Activated CD4-positive, alpha-beta memory T cell treated with anti-CD3 and anti-CD28 coated beads for 36 hours (primary cell): ENCODE measurements around the gene AIPL1. TPM values are rescaled to one million over a fixed set of nuclear protein-coding genes. Genes with fewer than 3 reads are reported as not detected.

Experiments used
- CTCF ChIA-PET: fragments of 350-600 bp; sonication (Branson Sonifier 250); formaldehyde crosslinking; loops from one replicate; lab custom pipeline; 2021; ENCODE audit warnings: antibody characterized with exemption, inconsistent platforms; lab: Charles Lee
- POLR2A ChIA-PET: fragments of 350-600 bp; sonication (Branson Sonifier 250); formaldehyde crosslinking; loops from one replicate; lab custom pipeline; 2021; ENCODE audit warnings: antibody characterized with exemption; lab: Charles Lee
- DNase-seq: peaks from one replicate; pipeline ENCODE4 v3.0.0-alpha.2; 2020
- H3K27ac Mint-ChIP-seq: one replicate; pipeline ENCODE4 v1.8.0; 2021; ENCODE audit warnings: mixed read lengths
- H3K27me3 Mint-ChIP-seq: one replicate; pipeline ENCODE4 v1.8.0; 2021; ENCODE audit warnings: mixed read lengths
- H3K36me3 Mint-ChIP-seq: one replicate; pipeline ENCODE4 v1.8.0; 2021; ENCODE audit warnings: mixed read lengths
- H3K4me1 Mint-ChIP-seq: one replicate; pipeline ENCODE4 v1.8.0; 2021; ENCODE audit warnings: low read depth, mixed read lengths
- H3K4me3 Mint-ChIP-seq: one replicate; pipeline ENCODE4 v1.8.0; 2021; ENCODE audit warnings: mild to moderate bottlenecking, mixed read lengths
- H3K9me3 Mint-ChIP-seq: one replicate; pipeline ENCODE4 v1.8.0; 2021; ENCODE audit warnings: mixed read lengths
- intact Hi-C: fragments of 100-400 bp; cut with micrococcal nuclease; formaldehyde crosslinking; loops from one replicate; pipeline ENCODE4 v1.15.1; 2023
- total RNA-seq, 2 experiments: library from RNA; stranded (reverse); gene quantifications; one replicate each; pipeline ENCODE4 v1.2.3, GENCODE V29; 2021

The AIPL1 gene
- total RNA-seq, 2 experiments from 2014 or later, result not detected

DNA sequence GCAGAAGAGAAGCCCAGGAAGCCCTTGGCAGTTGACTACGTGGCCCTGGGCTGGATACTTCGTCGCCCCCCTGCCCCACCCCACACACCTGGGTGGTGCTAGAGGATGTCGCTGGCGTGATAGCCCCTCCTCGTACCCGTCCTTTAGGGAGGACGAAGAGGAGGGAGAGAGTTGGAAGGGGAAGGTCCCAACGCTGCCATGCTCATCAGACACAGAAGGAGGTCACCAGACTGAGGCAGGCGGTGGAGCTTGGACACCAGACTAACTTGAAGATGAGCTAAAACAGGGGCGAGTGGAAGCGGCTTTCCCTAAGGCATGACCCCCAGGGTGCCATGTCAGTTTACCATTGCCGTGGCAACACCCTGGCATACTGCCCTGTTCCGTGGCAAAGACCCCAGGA is 11.0 kb downstream of the AIPL1 start:
- Mint-ChIP-seq H3K4me3 (no peak overlapping the region), H3K4me1 (peaks cover 17% of the 10 kb centered on the region), H3K27ac (no peak overlapping the region), H3K9me3 (no peaks in the 10 kb centered on the region), H3K36me3 (no peaks in the 10 kb centered on the region), H3K27me3 (peaks cover 21% of the 10 kb centered on the region)
- ChIA-PET POLR2A (no interaction called here), CTCF (interaction anchor here (1.1 to 3.7 kb wide), 4 partner anchors 10 to 836 kb away, joined by 3 to 20 read pairs (median 16); partner anchors contain the start of gene AIPL1)
- intact Hi-C loops, result loop anchor here (5.0 kb wide), 1 partner anchor 717 kb away; no protein-coding TSS in a partner anchor
- no peak for DNase-seq

DNA sequence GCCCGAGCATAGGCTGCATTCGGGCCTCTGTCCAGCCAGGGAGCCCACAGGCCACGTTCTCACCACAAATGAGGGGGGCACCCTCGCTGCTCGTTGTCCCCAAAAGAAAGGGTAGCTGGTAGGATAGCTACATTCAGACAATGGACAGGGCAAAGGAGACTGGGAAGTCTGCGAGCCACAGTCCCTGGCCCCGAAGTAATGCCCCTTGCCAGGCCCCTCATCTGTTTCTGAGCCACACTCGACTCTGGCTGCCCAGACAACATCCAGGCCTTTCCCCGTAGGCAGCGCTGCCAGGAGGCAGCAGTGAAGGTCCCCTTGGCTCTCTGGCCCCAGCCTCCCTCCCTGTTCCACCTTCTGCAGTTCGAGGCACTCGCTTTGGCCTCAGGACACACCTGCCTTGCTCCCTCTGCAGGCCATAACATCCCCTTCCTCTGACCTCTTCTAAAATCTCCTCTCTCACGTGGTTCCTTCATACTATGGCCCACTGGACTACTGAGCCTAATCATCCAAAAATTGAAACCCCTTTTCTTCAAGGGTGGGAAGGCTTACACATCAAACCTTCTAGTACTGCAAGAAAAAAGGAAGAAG is 12.2 kb downstream of the AIPL1 start:
- H3K27ac Mint-ChIP-seq, result no peak overlapping the region
- POLR2A ChIA-PET, result no interaction called here
- peaks cover 9% of the 10 kb centered on the region for H3K4me1 Mint-ChIP-seq
- peaks cover 23% of the 10 kb centered on the region for H3K27me3 Mint-ChIP-seq
- H3K36me3 Mint-ChIP-seq, result no peaks in the 10 kb centered on the region
- intact Hi-C loops, result loop anchor here (1.0 to 5.0 kb wide), 2 partner anchors 715 to 835 kb away; no protein-coding TSS in a partner anchor
- CTCF ChIA-PET, result interaction anchor here (0.6 to 3.7 kb wide), 6 partner anchors 13 to 837 kb away, joined by 3 to 17 read pairs (median 10); partner anchors contain the start of gene AIPL1
- DNase-seq, result no peak
- H3K4me3 Mint-ChIP-seq, result no peak overlapping the region
- H3K9me3 Mint-ChIP-seq, result no peaks in the 10 kb centered on the region

DNA sequence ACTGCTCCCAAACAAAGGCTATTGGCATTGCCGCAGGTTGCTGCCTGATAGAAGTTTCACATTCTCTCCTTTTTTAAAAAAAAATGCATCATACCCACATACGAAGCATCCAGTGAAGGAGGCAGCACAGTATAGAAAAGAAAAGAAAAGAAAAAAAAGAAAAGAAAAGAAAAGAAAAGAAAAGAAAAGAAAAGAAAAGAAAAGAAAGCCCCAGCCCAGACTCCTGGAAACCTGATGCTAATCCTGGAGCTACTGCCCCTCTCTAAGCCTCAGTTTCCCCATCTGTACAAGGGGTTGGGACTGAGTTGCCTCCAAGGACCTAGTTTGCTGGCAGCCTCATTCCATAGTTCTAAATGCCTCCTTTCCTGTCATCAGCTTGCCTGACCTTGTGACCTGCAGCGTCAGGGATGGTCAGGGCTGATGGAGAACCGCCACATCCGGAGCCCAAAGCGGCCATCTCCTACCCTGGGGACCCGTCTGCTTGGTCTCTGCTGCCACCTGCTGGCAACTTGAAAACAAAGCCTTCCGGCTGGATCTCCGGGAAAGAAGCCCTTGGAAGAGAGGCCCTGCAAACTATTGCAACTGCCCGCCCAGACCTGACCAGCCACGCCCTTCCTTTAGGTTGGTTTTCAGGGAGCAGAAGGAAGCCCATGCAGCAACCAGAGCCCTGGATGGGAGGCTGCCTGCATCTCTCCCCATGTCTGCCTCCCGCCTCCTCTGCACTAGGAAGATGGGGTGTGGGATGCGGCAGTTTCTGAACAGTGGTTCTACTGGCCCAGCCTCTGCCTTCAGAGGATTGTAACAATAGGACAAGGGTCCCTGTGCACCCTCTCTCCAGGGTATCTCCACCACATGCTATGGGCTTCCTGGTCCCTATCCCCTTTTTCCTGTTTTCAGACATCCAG is 13.0 kb downstream of the AIPL1 start:
- H3K4me1 Mint-ChIP-seq, result peaks cover 2% of the 10 kb centered on the region
- H3K9me3 Mint-ChIP-seq, result no peaks in the 10 kb centered on the region
- DNase-seq, result peak; percentile 83
- H3K27me3 Mint-ChIP-seq, result peaks cover 23% of the 10 kb centered on the region
- intact Hi-C loops, result loop anchor here (1.0 to 5.0 kb wide), 2 partner anchors 715 to 835 kb away; no protein-coding TSS in a partner anchor
- no peak overlapping the region for H3K27ac Mint-ChIP-seq
- no peak overlapping the region for H3K4me3 Mint-ChIP-seq
- ChIA-PET CTCF (interaction anchor here (0.9 to 3.7 kb wide), 8 partner anchors 9 to 838 kb away, joined by 3 to 17 read pairs (median 6); partner anchors contain the start of gene AIPL1), POLR2A (no interaction called here)
- no peaks in the 10 kb centered on the region for H3K36me3 Mint-ChIP-seq

DNA sequence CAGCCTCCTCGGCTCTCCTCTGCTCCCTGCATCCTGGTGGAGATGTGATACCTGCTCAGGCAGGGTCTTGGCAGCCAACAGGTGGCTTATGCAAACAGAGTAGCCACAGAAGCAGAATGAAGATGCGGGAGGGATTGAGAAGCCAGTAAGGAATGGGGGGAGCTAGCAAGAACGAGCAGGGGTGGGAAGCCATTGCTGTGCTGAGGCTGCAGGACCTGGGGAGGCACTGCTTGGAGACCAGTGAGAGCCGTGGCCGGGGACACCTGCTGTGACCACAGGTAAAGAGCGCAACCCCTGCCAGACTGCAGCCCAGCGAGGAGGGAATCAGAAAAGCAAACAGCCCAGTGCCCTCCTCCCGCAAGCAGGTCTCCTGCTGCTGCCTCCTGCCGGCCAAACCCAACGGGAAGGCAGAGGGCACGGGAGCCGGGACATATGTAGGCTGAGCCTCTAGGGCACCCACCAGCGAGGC is 14.7 kb downstream of the AIPL1 start:
- CTCF ChIA-PET, result interaction anchor here (0.9 to 2.2 kb wide), 2 partner anchors 16 to 826 kb away, joined by 3 to 4 read pairs; no protein-coding TSS in a partner anchor
- DNase-seq, result peak; percentile 36
- Mint-ChIP-seq H3K9me3 (no peaks in the 10 kb centered on the region), H3K27me3 (peaks cover 23% of the 10 kb centered on the region), H3K4me1 (no peaks in the 10 kb centered on the region), H3K4me3 (no peak overlapping the region), H3K27ac (no peak overlapping the region), H3K36me3 (no peaks in the 10 kb centered on the region)
- intact Hi-C loops, result loop anchor here (5.0 kb wide), 1 partner anchor 713 kb away; no protein-coding TSS in a partner anchor
- POLR2A ChIA-PET, result no interaction called here

DNA sequence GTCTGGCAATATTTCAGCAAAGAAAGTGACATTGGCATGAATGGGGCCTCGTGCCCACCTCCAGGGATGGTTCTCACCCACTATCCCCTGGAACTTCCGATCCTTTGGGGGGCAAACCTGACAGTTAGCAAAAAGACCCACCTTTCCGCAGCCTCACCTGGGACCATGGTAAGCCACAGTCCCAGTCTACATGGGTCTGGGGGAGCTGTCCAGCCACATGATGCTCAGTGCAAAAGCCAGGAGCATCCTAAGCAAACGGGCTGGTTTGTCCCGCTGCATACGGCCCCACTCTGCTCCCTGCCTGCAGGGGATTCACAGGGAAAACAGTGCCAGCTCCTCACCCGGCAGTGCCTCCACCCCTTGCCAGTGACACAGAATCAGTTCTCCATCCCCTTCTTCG is 19.3 kb downstream of the AIPL1 start:
- no peak for DNase-seq
- Mint-ChIP-seq H3K27ac (no peak overlapping the region), H3K4me3 (no peak overlapping the region), H3K4me1 (no peaks in the 10 kb centered on the region), H3K9me3 (no peaks in the 10 kb centered on the region), H3K27me3 (peaks cover 10% of the 10 kb centered on the region), H3K36me3 (no peaks in the 10 kb centered on the region)
- CTCF ChIA-PET, result interaction anchor here (0.6 to 1.1 kb wide), 2 partner anchors 345 to 824 kb away, joined by 3 to 4 read pairs; no protein-coding TSS in a partner anchor
- POLR2A ChIA-PET, result no interaction called here
- intact Hi-C loops, result no loop called here

DNA sequence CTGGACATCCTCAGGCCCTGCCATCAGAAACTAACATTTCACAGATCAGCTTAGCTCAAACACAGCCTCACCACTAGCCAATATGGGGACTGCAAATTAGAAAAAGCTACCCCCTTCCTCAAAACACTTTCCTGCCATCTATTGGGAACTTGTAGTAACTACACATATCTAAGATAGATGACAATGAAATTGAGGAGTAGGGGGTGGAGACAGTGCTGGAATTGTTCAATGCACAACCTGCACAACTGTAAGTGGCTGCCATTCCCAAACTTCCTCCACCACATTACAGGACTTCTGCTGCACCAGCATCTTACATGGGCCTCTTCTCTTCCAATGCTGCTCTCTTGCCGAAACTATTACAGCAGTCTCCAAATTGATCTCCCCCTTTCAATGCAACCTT is 21.9 kb downstream of the AIPL1 start:
- no peaks in the 10 kb centered on the region for H3K9me3 Mint-ChIP-seq
- H3K27me3 Mint-ChIP-seq, result peaks cover 3% of the 10 kb centered on the region
- no peak for DNase-seq
- intact Hi-C loops, result loop anchor here (1.0 kb wide), 1 partner anchor 128 kb away; no protein-coding TSS in a partner anchor
- H3K4me1 Mint-ChIP-seq, result no peaks in the 10 kb centered on the region
- no peak overlapping the region for H3K27ac Mint-ChIP-seq
- CTCF ChIA-PET, result interaction anchor here (0.6 to 1.6 kb wide), 10 partner anchors 8 to 821 kb away, joined by 3 to 5 read pairs (median 3); no protein-coding TSS in a partner anchor
- no peak overlapping the region for H3K4me3 Mint-ChIP-seq
- POLR2A ChIA-PET, result no interaction called here
- H3K36me3 Mint-ChIP-seq, result no peaks in the 10 kb centered on the region

DNA sequence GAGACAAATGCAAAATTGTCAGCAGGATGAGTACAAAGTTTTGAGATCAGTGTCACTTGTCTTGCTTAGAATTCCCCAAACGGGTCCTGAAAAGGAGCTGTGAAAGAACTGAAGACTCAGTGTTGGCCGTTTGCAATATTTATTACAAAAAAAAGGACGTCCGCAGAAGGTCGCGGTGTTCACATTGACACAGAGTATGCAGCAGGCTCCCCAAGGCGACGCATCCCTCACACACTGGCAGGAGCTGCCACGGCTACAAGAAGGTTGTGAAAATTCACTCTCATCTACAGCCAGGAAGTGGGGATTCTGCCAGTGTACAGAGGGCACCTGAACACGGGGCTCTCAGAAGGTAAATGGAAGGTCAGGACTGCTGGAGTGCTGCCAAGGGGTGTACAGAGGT is 26.2 kb downstream of the AIPL1 start:
- POLR2A ChIA-PET, result no interaction called here
- no peak overlapping the region for H3K4me3 Mint-ChIP-seq

DNA sequence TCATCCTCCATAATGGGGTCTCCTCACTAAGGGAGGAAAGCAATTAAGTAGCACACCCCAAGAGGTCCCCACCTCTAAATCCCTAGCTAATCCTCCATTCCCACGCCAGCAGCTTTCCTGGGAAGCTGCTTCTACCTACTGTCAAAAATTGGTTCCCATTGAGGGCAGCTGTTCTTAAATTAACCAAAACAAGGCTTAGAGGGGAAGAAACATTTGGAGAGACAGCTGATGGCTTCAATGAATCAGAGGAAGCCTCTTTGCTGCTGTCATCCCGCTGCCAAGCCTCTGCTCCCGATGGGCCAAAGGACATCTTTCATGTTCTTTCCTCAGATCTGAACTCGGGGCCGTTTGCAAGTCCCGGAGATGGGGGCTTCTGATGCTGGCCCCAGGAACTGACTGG is 26.6 kb downstream of the AIPL1 start:
- intact Hi-C loops, result no loop called here
- CTCF ChIA-PET, result interaction anchor here (0.5 kb wide), 1 partner anchor 404 kb away, joined by 4 read pairs; no protein-coding TSS in a partner anchor
- H3K27me3 Mint-ChIP-seq, result peaks cover 10% of the 10 kb centered on the region

More for the DNA sequence above, 26.2 kb downstream of the AIPL1 start:
- Mint-ChIP-seq H3K27me3 (peaks cover 11% of the 10 kb centered on the region), H3K27ac (no peak overlapping the region), H3K36me3 (no peaks in the 10 kb centered on the region), H3K4me1 (no peaks in the 10 kb centered on the region), H3K9me3 (no peaks in the 10 kb centered on the region)
- CTCF ChIA-PET, result interaction anchor here (0.5 kb wide), 1 partner anchor 404 kb away, joined by 4 read pairs; no protein-coding TSS in a partner anchor
- intact Hi-C loops, result no loop called here
- DNase-seq, result no peak

DNA sequence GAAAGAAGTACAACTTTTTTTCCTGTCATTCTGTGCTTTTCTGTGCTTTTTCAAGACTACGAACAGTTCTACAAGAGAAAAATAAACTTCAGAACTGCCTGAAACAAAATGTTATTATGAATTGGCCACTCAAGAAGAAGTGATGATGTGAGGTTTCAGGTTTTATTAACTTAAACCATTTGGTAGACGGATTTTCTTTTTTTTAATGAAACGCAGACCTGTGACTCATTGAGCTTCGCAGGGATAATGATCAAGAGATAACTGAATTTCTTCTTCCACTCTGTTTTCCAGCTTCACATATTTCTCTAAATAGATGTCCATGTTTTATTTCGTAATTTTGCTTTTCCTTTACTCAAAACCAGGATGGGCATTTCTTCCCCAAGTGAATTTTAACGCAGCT is 32.7 kb downstream of the AIPL1 start:
- intact Hi-C loops, result no loop called here
- Mint-ChIP-seq H3K36me3 (no peaks in the 10 kb centered on the region), H3K27me3 (peaks cover 13% of the 10 kb centered on the region), H3K27ac (no peak overlapping the region), H3K4me3 (no peak overlapping the region), H3K4me1 (no peaks in the 10 kb centered on the region), H3K9me3 (peaks cover 7% of the 10 kb centered on the region)
- DNase-seq, result no peak
- ChIA-PET CTCF (no interaction called here), POLR2A (no interaction called here)

More for the DNA sequence above, 26.6 kb downstream of the AIPL1 start:
- Mint-ChIP-seq H3K4me3 (no peak overlapping the region), H3K36me3 (no peaks in the 10 kb centered on the region), H3K9me3 (no peaks in the 10 kb centered on the region), H3K27ac (no peak overlapping the region), H3K4me1 (no peaks in the 10 kb centered on the region)
- no peak for DNase-seq
- POLR2A ChIA-PET, result no interaction called here

DNA sequence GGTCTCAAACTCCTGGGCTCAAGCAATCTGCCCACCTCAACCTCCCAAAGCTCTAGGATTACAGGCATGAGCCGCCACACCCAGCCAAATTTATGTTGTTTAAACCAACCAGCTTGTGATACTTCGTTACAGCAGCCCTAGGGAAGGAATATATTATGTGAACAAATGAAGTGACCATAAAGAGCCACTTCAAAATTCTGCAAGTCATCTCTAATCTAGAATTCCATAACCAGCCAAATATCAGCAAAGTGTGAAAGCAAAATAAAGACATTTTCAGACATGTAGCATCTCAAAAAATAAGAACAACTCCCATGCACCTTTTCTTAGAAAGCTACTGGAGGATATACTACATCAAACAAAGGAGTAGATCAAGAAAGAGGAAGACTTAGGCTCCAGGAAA is 36.0 kb downstream of the AIPL1 start:
- ChIA-PET CTCF (no interaction called here), POLR2A (no interaction called here)

DNA sequence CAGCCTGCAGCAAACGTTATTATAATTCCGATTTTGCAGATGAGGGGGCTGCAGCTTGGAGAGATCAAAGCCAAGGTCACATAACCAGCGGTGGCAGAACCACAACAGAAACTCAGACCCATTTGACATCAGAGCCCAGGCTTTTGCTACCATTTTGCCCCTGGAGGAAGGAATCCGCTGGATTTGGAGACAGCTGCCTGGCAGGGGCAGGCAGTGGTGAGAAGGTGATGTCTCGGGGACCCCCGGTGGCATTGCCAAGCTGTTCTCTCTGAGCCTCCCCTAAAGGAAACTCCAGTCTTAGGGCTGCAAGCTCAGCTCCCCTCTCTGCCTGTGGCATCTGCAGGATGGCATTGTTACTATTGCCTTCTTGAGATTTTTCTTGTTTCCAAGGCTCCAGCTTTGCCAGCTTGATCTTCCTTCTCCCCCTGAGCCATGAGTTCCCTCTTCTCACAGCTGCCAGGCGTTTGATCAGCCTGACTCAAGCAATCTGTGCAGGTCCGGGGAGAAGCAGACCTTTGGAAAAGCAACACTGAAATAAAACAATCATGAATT is 40.8 kb downstream of the AIPL1 start:
- Mint-ChIP-seq H3K4me3 (no peak overlapping the region), H3K4me1 (no peaks in the 10 kb centered on the region), H3K9me3 (peaks cover 6% of the 10 kb centered on the region), H3K36me3 (no peaks in the 10 kb centered on the region), H3K27me3 (peaks cover 32% of the 10 kb centered on the region), H3K27ac (no peak overlapping the region)
- no peak for DNase-seq
- ChIA-PET CTCF (no interaction called here), POLR2A (no interaction called here)
- intact Hi-C loops, result no loop called here

More for the DNA sequence above, 36.0 kb downstream of the AIPL1 start:
- H3K4me1 Mint-ChIP-seq, result no peaks in the 10 kb centered on the region
- no peak overlapping the region for H3K27ac Mint-ChIP-seq
- intact Hi-C loops, result no loop called here
- H3K27me3 Mint-ChIP-seq, result peaks cover 18% of the 10 kb centered on the region
- H3K4me3 Mint-ChIP-seq, result no peak overlapping the region
- H3K9me3 Mint-ChIP-seq, result peaks cover 7% of the 10 kb centered on the region
- no peak for DNase-seq
- no peaks in the 10 kb centered on the region for H3K36me3 Mint-ChIP-seq
